HepG2 (cell line): ENCODE results near the gene TMEM9. TPM values are rescaled to one million over a fixed set of nuclear protein-coding genes. Genes with fewer than 3 reads are reported as not detected.

Source experiments
- MYNN ChIP-seq: sonication (generic); formaldehyde crosslinking; IDR thresholded peaks from 2 replicates; pipeline ENCODE4 v1.4.0; 2020; ENCODE audit warnings: mild to moderate bottlenecking, low read depth, missing genetic modification reagents
- NCOA2 ChIP-seq: sonication (generic); formaldehyde crosslinking; IDR thresholded peaks from 2 replicates; pipeline ENCODE4 v1.8.0; 2022; ENCODE audit warnings: inconsistent platforms
- RNF2 ChIP-seq: fragments of 450-650 bp; conservative IDR thresholded peaks from 2 replicates; pipeline ENCODE4 v1.6.1; 2016; ENCODE audit warnings: low read depth
- SALL1 ChIP-seq: sonication (generic); formaldehyde crosslinking; IDR thresholded peaks from 2 replicates; pipeline ENCODE4 v1.8.0; 2022; ENCODE audit warnings: mild to moderate bottlenecking, missing genetic modification reagents
- SALL2 ChIP-seq: sonication (generic); formaldehyde crosslinking; IDR thresholded peaks from 2 replicates; pipeline ENCODE4 v1.8.1; 2023; ENCODE audit warnings: mild to moderate bottlenecking, missing genetic modification reagents, inconsistent platforms
- SAP130 ChIP-seq: IDR thresholded peaks from 2 replicates; pipeline ENCODE4 v1.6.1; 2016; ENCODE audit warnings: low read depth
- SIN3A ChIP-seq: IDR thresholded peaks from 2 replicates; pipeline ENCODE4 v1.6.1; 2011; ENCODE audit warnings: low read depth, mild to moderate bottlenecking, control low read depth, low read length, borderline replicate concordance
- TBP ChIP-seq: sonication (generic); formaldehyde crosslinking; IDR thresholded peaks from 2 replicates; pipeline ENCODE4 v1.5.0; 2020; ENCODE audit warnings: missing genetic modification reagents
- ZC3H4 ChIP-seq: sonication (generic); formaldehyde crosslinking; IDR thresholded peaks from 2 replicates; pipeline ENCODE4 v1.4.0; 2020; ENCODE audit warnings: missing genetic modification reagents, borderline replicate concordance
- ZMYM4 ChIP-seq: sonication (generic); formaldehyde crosslinking; IDR thresholded peaks from 2 replicates; pipeline ENCODE4 v1.8.1; 2023; ENCODE audit warnings: mild to moderate bottlenecking, missing genetic modification reagents
- ZNF274 ChIP-seq: sonication (generic); formaldehyde crosslinking; IDR thresholded peaks from 2 replicates; pipeline ENCODE4 v1.5.1; 2020; ENCODE audit warnings: mild to moderate bottlenecking, missing genetic modification reagents
- ZNF629 ChIP-seq: sonication (generic); formaldehyde crosslinking; conservative IDR thresholded peaks from 2 replicates; pipeline ENCODE4 v1.5.0; 2020; ENCODE audit warnings: missing genetic modification reagents
- ZNF75D ChIP-seq: sonication (generic); formaldehyde crosslinking; IDR thresholded peaks from 2 replicates; pipeline ENCODE4 v1.8.1; 2023; ENCODE audit warnings: missing genetic modification reagents, mild to moderate bottlenecking, borderline replicate concordance
- polyA plus RNA-seq, 8 experiments: library from polyadenylated mRNA; depleted of rRNA in 3 of 8; stranded (reverse) in 7 of 8; unstranded in 1 of 8; fragments of >200 nt; fragmentation: Illumina TruSeq in 4 of 8; extraction: Trizol in 4 of 8; gene quantifications; 2 replicates each; pipeline versions ENCODE4 v1.2.1 to v1.2.3, GENCODE V29; 2011 to 2016; ENCODE audit warnings: low read depth in 4 of 8, missing spikeins in 1 of 8, mixed read lengths in 1 of 8; ENCODE audit not compliant: insufficient read depth in 1 of 8
- total RNA-seq, 5 experiments: library from RNA; depleted of rRNA; stranded (reverse); fragments of >200 nt; fragmentation: Illumina TruSeq; extraction: Trizol; gene quantifications; 2 replicates each; pipeline ENCODE4 v1.2.3, GENCODE V29; 2016; ENCODE audit warnings: low read depth in 1 of 5
- TF ChIP-seq, protein P1 (sequence below): sonication (generic); formaldehyde crosslinking; IDR thresholded peaks from 2 replicates; pipeline ENCODE4 v1.5.0; 2020; ENCODE audit warnings: mild to moderate bottlenecking, missing genetic modification reagents, borderline replicate concordance
- TF ChIP-seq, protein P2 (sequence below): sonication (generic); formaldehyde crosslinking; IDR thresholded peaks from 2 replicates; pipeline ENCODE4 v1.5.0; 2020; ENCODE audit warnings: missing genetic modification reagents
- TF ChIP-seq, protein P3 (sequence below): fragments of 450-650 bp; IDR thresholded peaks from 2 replicates; pipeline ENCODE4 v1.6.1; 2017; ENCODE audit warnings: mild to moderate bottlenecking
- TF ChIP-seq, protein P4 (sequence below): sonication (generic); formaldehyde crosslinking; IDR thresholded peaks from 2 replicates; pipeline ENCODE4 v1.8.0; 2022; ENCODE audit warnings: low read depth, missing genetic modification reagents
- TF ChIP-seq, protein P5 (sequence below): sonication (generic); formaldehyde crosslinking; IDR thresholded peaks from 2 replicates; pipeline ENCODE4 v1.4.0; 2020; ENCODE audit warnings: missing genetic modification reagents

TMEM9 gene
- total and polyA plus RNA-seq, 2 of the 13 experiments (the other 11 are each of a cell fraction or from before 2014, with no cell fraction given), result 60.9 to 102 TPM

DNA sequence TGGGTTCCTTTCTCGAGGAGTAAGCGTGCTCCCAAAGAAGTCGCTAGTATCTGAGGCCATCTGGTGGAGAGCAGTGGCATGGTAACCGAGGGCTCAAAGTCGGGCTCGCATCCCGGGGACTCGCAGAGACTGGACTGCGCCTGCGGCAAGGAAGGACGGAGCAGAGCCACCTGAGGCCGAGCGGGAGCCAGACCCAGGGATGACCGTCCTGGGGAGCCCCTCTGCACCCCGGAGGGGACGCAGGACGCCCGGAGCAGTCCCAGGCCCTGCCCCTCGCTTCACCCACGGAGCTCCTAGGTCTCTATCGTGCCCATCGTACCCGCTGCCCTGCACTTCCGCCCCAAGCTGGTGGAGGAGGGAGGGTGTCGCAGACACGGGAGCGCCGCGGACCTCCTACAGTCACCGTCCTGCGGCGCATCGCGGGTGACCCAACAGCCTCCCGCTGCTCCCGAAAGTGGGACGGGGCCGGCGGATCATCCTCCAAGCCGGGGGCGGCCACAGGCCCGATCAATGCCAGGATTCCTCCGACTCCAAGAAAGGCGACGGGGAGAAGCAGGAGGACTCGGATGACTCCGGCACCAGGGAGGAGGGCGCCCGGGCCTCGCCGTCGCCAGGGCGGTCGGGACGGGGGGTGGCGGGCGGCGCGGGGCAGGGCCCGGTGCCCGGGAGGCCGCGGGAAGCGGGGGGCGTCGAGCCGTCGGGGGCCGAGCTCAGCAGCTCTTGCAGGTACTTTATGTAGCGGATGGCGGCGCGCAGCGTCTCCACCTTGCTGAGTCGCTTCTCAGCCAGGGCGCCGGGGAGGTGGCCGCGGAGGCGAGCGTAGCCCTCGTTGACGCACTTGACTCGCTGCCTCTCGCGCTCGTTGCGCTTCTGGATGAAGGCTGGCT, 39.8 kb downstream of the TMEM9 start (continued):
- TF ChIP-seq, protein P1, sequence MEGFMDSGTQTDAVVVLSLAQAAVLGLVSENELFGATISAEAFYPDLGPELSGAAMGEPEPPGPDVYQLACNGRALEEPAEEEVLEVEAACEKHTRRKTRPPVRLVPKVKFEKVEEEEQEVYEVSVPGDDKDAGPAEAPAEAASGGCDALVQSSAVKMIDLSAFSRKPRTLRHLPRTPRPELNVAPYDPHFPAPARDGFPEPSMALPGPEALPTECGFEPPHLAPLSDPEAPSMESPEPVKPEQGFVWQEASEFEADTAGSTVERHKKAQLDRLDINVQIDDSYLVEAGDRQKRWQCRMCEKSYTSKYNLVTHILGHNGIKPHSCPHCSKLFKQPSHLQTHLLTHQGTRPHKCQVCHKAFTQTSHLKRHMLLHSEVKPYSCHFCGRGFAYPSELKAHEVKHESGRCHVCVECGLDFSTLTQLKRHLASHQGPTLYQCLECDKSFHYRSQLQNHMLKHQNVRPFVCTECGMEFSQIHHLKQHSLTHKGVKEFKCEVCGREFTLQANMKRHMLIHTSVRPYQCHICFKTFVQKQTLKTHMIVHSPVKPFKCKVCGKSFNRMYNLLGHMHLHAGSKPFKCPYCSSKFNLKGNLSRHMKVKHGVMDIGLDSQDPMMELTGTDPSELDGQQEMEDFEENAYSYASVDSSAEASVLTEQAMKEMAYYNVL (CRISPR knock-in tag), result no peak
- TF ChIP-seq, protein P2, sequence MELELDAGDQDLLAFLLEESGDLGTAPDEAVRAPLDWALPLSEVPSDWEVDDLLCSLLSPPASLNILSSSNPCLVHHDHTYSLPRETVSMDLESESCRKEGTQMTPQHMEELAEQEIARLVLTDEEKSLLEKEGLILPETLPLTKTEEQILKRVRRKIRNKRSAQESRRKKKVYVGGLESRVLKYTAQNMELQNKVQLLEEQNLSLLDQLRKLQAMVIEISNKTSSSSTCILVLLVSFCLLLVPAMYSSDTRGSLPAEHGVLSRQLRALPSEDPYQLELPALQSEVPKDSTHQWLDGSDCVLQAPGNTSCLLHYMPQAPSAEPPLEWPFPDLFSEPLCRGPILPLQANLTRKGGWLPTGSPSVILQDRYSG, result no peak
- no peak; the same call in 1 of the 2 replicates for TF ChIP-seq ZMYM4
- 0 out of 2 replicates have a peak, but pooled peaks have one; percentile 39 for TF ChIP-seq RNF2
- no peak for TF ChIP-seq ZNF75D
- 0 out of 2 replicates have a peak, but pooled peaks have one; percentile 23 for TF ChIP-seq SAP130
- TF ChIP-seq, protein P3, sequence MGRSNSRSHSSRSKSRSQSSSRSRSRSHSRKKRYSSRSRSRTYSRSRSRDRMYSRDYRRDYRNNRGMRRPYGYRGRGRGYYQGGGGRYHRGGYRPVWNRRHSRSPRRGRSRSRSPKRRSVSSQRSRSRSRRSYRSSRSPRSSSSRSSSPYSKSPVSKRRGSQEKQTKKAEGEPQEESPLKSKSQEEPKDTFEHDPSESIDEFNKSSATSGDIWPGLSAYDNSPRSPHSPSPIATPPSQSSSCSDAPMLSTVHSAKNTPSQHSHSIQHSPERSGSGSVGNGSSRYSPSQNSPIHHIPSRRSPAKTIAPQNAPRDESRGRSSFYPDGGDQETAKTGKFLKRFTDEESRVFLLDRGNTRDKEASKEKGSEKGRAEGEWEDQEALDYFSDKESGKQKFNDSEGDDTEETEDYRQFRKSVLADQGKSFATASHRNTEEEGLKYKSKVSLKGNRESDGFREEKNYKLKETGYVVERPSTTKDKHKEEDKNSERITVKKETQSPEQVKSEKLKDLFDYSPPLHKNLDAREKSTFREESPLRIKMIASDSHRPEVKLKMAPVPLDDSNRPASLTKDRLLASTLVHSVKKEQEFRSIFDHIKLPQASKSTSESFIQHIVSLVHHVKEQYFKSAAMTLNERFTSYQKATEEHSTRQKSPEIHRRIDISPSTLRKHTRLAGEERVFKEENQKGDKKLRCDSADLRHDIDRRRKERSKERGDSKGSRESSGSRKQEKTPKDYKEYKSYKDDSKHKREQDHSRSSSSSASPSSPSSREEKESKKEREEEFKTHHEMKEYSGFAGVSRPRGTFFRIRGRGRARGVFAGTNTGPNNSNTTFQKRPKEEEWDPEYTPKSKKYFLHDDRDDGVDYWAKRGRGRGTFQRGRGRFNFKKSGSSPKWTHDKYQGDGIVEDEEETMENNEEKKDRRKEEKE, result no peak
- no peak for TF ChIP-seq ZNF629 (CRISPR knock-in tag)
- TF ChIP-seq, protein P4, sequence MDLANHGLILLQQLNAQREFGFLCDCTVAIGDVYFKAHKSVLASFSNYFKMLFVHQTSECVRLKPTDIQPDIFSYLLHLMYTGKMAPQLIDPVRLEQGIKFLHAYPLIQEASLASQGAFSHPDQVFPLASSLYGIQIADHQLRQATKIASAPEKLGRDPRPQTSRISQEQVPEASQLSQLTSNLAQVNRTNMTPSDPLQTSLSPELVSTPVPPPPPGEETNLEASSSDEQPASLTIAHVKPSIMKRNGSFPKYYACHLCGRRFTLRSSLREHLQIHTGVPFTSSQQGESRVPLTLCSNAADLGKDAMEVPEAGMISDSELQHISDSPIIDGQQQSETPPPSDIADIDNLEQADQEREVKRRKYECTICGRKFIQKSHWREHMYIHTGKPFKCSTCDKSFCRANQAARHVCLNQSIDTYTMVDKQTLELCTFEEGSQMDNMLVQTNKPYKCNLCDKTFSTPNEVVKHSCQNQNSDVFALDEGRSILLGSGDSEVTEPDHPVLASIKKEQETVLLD (CRISPR knock-in tag), result no peak
- TF ChIP-seq SALL1, result peak; percentile 49
- 0 out of 2 replicates have a peak, but pooled peaks have one; percentile 30 for TF ChIP-seq ZNF274
- TF ChIP-seq ZC3H4 (CRISPR knock-in tag), result no peak
- TF ChIP-seq, protein P5, sequence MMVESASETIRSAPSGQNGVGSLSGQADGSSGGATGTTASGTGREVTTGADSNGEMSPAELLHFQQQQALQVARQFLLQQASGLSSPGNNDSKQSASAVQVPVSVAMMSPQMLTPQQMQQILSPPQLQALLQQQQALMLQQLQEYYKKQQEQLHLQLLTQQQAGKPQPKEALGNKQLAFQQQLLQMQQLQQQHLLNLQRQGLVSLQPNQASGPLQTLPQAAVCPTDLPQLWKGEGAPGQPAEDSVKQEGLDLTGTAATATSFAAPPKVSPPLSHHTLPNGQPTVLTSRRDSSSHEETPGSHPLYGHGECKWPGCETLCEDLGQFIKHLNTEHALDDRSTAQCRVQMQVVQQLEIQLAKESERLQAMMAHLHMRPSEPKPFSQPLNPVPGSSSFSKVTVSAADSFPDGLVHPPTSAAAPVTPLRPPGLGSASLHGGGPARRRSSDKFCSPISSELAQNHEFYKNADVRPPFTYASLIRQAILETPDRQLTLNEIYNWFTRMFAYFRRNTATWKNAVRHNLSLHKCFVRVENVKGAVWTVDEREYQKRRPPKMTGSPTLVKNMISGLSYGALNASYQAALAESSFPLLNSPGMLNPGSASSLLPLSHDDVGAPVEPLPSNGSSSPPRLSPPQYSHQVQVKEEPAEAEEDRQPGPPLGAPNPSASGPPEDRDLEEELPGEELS (CRISPR knock-in tag), result no peak
- no peak for TF ChIP-seq NCOA2 (CRISPR knock-in tag)
- TF ChIP-seq SALL2, result no peak
- no peak for TF ChIP-seq MYNN (CRISPR knock-in tag)
- no peak for TF ChIP-seq TBP
- no peak for TF ChIP-seq SIN3A
